Adrenal gland (tissue), 12 donors: ENCODE measurements around the gene AGPAT4. TPM values are rescaled to one million over a fixed set of nuclear protein-coding genes. Genes with fewer than 3 reads are reported as not detected.

ENCODE experiments used
- DNase-seq, 7 donors: peaks; one replicate each; pipeline ENCODE4 v3.0.0-alpha.2; 2019 to 2020
- H3K27ac ChIP-seq, 5 donors: fragments of 200-600 bp; sonication (generic) in 4 of 5; 1 replicate in 3 of 5; 2 replicates in 2 of 5; pipeline versions ENCODE4 v1.5.1 to v1.8.0; 2016 to 2020; ENCODE audit warnings: mild to moderate bottlenecking in 1 of 5
- H3K27me3 ChIP-seq: fragments of 200-600 bp; 2 replicates; pipeline ENCODE4 v1.8.0; 2021
- H3K36me3 ChIP-seq, 2 donors: fragments of 200-600 bp; replicated peaks in 1 of 2; 1 replicate in 1 of 2; 2 replicates in 1 of 2; pipeline versions ENCODE4 v1.5.1 to v1.8.0; 2018 to 2022
- H3K4me1 ChIP-seq, 2 donors: fragments of 200-600 bp; replicated peaks in 1 of 2; 1 replicate in 1 of 2; 2 replicates in 1 of 2; pipeline versions ENCODE4 v1.5.1 to v1.8.0; 2018 to 2021
- H3K4me3 ChIP-seq, 4 donors: fragments of 200-600 bp; sonication (generic) in 3 of 4; one replicate each; pipeline ENCODE4 v1.5.1; 2016 to 2018
- H3K9me3 ChIP-seq, 3 donors: fragments of 200-600 bp; sonication (generic) in 1 of 3; replicated peaks in 1 of 3; 1 replicate in 2 of 3; 2 replicates in 1 of 3; pipeline versions ENCODE4 v1.5.1 to v1.8.0; 2016 to 2021
- CTCF ChIP-seq, 6 experiments: fragments of 450-650 bp in 4 of 6; fragments of 200-600 bp in 2 of 6; sonication (generic) in 1 of 6; IDR thresholded peaks; 1 replicate in 5 of 6; 2 replicates in 1 of 6; pipeline versions ENCODE4 v1.5.1 to v1.8.0; 2016 to 2021; ENCODE audit warnings: antibody characterized with exemption in 6 of 6, mild to moderate bottlenecking in 2 of 6, moderate library complexity in 1 of 6
- POLR2A ChIP-seq, 2 donors: fragments of 450-650 bp; IDR thresholded peaks; one replicate each; pipeline ENCODE4 v1.6.1; 2017; ENCODE audit warnings: antibody characterized with exemption in 2 of 2, mild to moderate bottlenecking in 2 of 2, moderate library complexity in 1 of 2
- WGBS, 4 donors: extraction: QIAGEN DNeasy Blood & Tissue Kit in 2 of 4; methylation state at CpG; one replicate each; pipeline versions ENCODE4 v1.1.5 to v1.1.7; 2013 to 2017; 5-methylcytosine and 5-hydroxymethylcytosine counted together
- intact Hi-C, 2 donors: fragments of 100-400 bp; cut with DNase I; formaldehyde crosslinking; loops; one replicate each; pipeline versions ENCODE4 v1.14.1 to v1.15.0; 2022 to 2023
- polyA plus RNA-seq, 3 donors: library from polyadenylated mRNA; stranded (reverse); fragments of 200-250 nt in 2 of 3; fragments of 350-450 nt in 1 of 3; fragmentation: Illumina TruSeq in 1 of 3; extraction: RNeasy Lipid Tissue Mini Kit (QIAGEN cat#74804) in 1 of 3; gene quantifications; one replicate each; pipeline ENCODE4 v1.2.3, GENCODE V29; 2013 to 2014
- total RNA-seq, 9 donors: library from RNA; depleted of rRNA in 4 of 9; stranded (reverse); fragments of >200 nt in 4 of 9; fragments of 120-200 nt in 1 of 9; fragmentation: NEBNext Ultra II Directional in 1 of 9; extraction: Animal tissue kit (Norgen Biotek cat#: 25700) in 1 of 9; gene quantifications; one replicate each; pipeline versions ENCODE4 v1.1.0 to v1.2.4, GENCODE V29; 2013 to 2023
- donor health status: healthy with polysubstance abuse.
- donor health status: Bipolar disorder and iron deficiency.
- donor health status: DM: yes; HTN: yes; CAD: no.
- donor health status: DM: no; HTN: no; CAD: no.
- donor health status: DM: no; HTN: no; CAD: no.
- donor health status: DM: yes; HTN: yes; CAD: no.

AGPAT4 gene
- total and polyA plus RNA-seq, 12 donors: 2.2 to 13.1 (median 3.7) TPM

DNA sequence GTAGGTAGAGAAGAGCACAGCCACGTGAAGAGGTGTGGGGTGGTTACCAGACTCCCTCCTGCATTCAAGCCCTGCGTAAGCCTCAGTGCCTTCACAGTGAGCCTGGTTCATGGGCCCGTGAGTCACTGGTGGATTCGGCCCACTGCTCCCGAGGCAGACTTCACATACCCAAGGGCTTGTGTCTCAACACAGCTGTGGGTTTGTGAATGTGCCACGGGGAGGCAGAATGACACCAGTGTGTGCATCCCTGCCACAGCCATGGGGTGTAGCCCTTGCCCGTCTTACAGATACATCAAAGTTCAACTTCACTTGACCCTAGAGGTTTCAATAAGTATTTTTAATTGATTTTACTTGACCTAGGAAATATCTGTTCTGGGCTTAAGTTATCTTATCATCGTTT is 173.8 kb downstream of the AGPAT4 start:
- intact Hi-C loops: no loop called here
- Histone ChIP-seq H3K4me3 (no peak overlapping the region), H3K27ac (no peak overlapping the region), H3K4me1 (no peaks in the 10 kb centered on the region), H3K9me3 (no peaks in the 10 kb centered on the region), H3K27me3 (no peaks in the 10 kb centered on the region), H3K36me3 (peaks cover 0 to 35% of the 10 kb centered on the region in 2 donors)
- no peak for DNase-seq
- TF ChIP-seq CTCF (IDR thresholded peaks at IDR 0.05) (no peak), POLR2A (IDR thresholded peaks at IDR 0.05) (no peak)
- 87 to 92% (median 88%) methylated on average over 8 of the region's 8 CpGs for WGBS, 4 donors

DNA sequence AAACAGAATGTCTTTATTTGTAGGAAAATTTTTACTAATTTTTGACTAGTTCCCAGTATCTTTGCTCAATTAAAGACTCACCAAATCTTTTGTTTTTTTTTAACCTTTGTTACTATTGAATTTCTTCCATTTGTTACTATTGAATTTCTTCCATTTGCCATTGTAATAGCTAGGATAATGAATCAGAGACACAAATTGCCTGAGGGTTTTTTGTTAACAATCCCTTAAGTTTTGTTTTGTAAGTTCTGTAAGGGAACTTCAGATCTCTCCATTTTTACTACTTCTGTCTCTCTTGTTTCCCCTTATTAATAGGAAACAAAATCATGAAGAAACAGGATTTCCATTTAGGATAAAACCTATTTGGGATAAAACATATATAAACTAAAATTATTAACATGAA is 177.9 kb downstream of the AGPAT4 start:
- H3K4me3 ChIP-seq: no peak overlapping the region
- intact Hi-C loops: no loop called here
- H3K27ac ChIP-seq: no peak overlapping the region
- peaks cover 0 to 3% (median 0%) of the 10 kb centered on the region in 3 donors for H3K9me3 ChIP-seq
- TF ChIP-seq CTCF (IDR thresholded peaks at IDR 0.05) (no peak), POLR2A (IDR thresholded peaks at IDR 0.05) (no peak)
- no peaks in the 10 kb centered on the region for H3K27me3 ChIP-seq
- no peak for DNase-seq
- H3K36me3 ChIP-seq: peaks cover 0 to 54% of the 10 kb centered on the region in 2 donors
- H3K4me1 ChIP-seq: no peaks in the 10 kb centered on the region

DNA sequence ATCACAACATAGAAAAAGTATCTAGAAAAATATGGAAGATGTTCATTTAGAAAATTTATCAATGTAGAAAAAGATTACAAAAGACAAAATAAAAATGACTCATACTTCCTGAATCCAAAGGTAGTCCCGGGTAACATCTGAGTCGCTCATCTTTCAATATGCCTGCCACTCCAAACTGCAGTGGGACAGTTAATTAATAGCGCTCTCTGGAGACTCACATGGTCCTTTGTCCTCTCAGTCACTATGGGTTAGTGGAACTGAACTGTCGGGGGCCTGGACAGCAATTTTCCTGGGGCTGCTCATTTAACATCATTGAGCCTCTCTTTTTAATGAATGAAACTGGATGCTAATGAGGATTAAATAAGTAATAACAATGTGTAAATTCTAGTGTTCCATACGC is 178.9 kb downstream of the AGPAT4 start:
- TF ChIP-seq POLR2A (IDR thresholded peaks at IDR 0.05) (no peak), CTCF (IDR thresholded peaks at IDR 0.05) (no peak)
- intact Hi-C loops: no loop called here
- Histone ChIP-seq H3K4me3 (no peak overlapping the region), H3K27me3 (no peaks in the 10 kb centered on the region), H3K27ac (no peak overlapping the region), H3K4me1 (no peaks in the 10 kb centered on the region), H3K36me3 (peaks cover 0 to 54% of the 10 kb centered on the region in 2 donors), H3K9me3 (peaks cover 0 to 3% (median 0%) of the 10 kb centered on the region in 3 donors)
- 66 to 74% (median 69%) methylated on average over 5 of the region's 5 CpGs for WGBS, 4 donors
- no peak for DNase-seq

GRCh38 chr6:161091972-161092701 is 181.7 kb downstream of the AGPAT4 start:
- TF ChIP-seq POLR2A (IDR thresholded peaks at IDR 0.05): no peak
- Histone ChIP-seq H3K36me3 (peaks cover 0 to 59% of the 10 kb centered on the region in 2 donors), H3K27ac (no peak overlapping the region), H3K27me3 (no peaks in the 10 kb centered on the region), H3K9me3 (peaks cover 0 to 3% (median 0%) of the 10 kb centered on the region in 3 donors), H3K4me3 (no peak overlapping the region), H3K4me1 (no peaks in the 10 kb centered on the region)
- 85 to 92% (median 89%) methylated on average over 6 of the region's 6 CpGs for WGBS, 4 donors
- intact Hi-C loops: no loop called here
- no peak for DNase-seq

GRCh38 chr6:161091151-161091550 is 182.7 kb downstream of the AGPAT4 start:
- no peak overlapping the region for H3K4me3 ChIP-seq
- H3K27me3 ChIP-seq: no peaks in the 10 kb centered on the region
- TF ChIP-seq CTCF (IDR thresholded peaks at IDR 0.05) (no peak), POLR2A (IDR thresholded peaks at IDR 0.05) (no peak)
- no peak for DNase-seq
- peaks cover 0 to 57% of the 10 kb centered on the region in 2 donors for H3K36me3 ChIP-seq
- WGBS, 4 donors: 93 to 99% (median 96%) methylated on average over 4 of the region's 4 CpGs
- H3K27ac ChIP-seq: no peak overlapping the region
- no peaks in the 10 kb centered on the region for H3K4me1 ChIP-seq
- intact Hi-C loops: no loop called here
- peaks cover 0 to 3% (median 0%) of the 10 kb centered on the region in 3 donors for H3K9me3 ChIP-seq
